HG02763 (cell line): Measurements from ENCODE around the gene PPP1R8.

Source experiments
- ATAC-seq: cut with Tn5 transposase; IDR thresholded peaks from one replicate; pipeline ENCODE4 v1.9.1; 2021; ENCODE audit warnings: mild to moderate bottlenecking, moderate library complexity; ENCODE audit not compliant: unreplicated experiment

The PPP1R8 gene

GRCh38 chr1:27889506-27889905, 58.9 kb downstream of the PPP1R8 start:
- ATAC-seq, result no peak

GRCh38 chr1:27891196-27891889, 60.8 kb downstream of the PPP1R8 start:
- ATAC-seq, result peak; percentile 32

GRCh38 chr1:27894521-27894920, 63.9 kb downstream of the PPP1R8 start:
- no peak for ATAC-seq
